Measurements from ENCODE around the gene MYMX.
A peak's percentile ranks its signal among the peaks of the same experiment; 100 is the strongest.

Gene MYMX

GRCh38 chr6:44264154-44265006, 47.7 kb downstream of the MYMX start:
- no peak for DNase-seq (ENCODE audit: low read depth, low spot score)

- DNase-seq (ENCODE audit: low read depth, low spot score), result peak; percentile 97
Observed at GRCh38 chr6:44265007-44265721, 48.4 kb downstream of the MYMX start, which contains the start of gene NFKBIE. Gene NFKBIE (minus strand): TSS chr6:44265551. CDS start chr6:44265346, 205 bp downstream.

DNA sequence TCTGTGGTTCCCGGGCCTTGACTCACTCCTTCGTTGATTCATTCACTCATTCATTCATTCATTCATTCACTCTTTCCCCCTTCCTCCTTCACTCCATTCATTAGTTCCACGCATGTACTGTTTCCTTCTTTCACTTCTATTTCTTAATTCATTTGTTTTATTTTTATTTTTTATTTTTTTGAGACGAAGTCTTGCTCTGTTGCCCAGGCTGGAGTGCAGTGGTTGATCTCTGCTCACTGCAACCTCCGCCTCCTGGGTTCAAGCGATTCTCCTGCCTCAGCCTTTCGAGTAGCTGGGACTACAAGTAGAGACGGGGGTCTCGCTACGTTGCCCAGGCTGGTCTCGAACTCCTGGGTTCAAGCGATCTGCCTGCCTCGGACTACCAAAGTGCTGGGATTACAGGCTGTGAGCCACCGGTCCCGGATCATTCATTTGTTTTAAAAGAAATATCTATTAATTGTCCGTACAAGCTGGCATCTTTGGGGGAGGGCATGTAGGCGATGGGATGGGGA, 49.1 kb downstream of the MYMX start:
- no peak for DNase-seq (ENCODE audit: low read depth, low spot score)

DNA sequence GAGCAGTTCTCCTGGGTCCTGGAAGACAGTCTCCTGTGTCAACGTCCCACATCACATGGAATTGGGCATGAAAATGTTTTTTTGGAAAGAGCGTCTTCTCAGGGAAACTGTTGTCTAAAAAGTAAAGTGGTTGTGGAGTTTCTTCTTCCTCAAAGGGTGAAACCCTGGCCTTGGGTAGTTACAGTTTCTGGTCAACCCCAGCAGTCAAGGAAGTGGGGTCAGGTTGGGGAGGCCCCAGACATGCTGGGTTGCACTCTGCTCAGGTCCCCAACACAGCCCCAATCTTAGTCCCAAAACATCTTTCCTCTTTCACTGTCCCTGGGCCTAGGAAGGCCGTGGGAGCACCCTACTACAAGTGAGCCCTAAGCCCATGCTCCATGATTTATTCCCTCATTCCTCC, 49.6 kb downstream of the MYMX start:
- DNase-seq (ENCODE audit: low read depth, low spot score), result no peak

- DNase-seq (ENCODE audit: low read depth, low spot score), result no peak
Observed at GRCh38 chr6:44267252-44267651, 50.5 kb downstream of the MYMX start.

All from astrocyte of the hippocampus (primary cell).